HG02840 (cell line): ENCODE measurements around the gene BHLHA15.

Source experiments
- ATAC-seq: cut with Tn5 transposase; IDR thresholded peaks from one replicate; pipeline ENCODE4 v1.9.1; 2021; ENCODE audit warnings: mild to moderate bottlenecking, moderate library complexity, moderate number of reproducible peaks; ENCODE audit not compliant: unreplicated experiment, low FRiP score

Gene BHLHA15

GRCh38 chr7:98211221-98211675 lies at the start of gene BHLHA15:
Gene BHLHA15, plus strand, starts transcription at chr7:98211439. Its CDS starts 871 bp downstream, at chr7:98212310.
- no peak for ATAC-seq

GRCh38 chr7:98162758-98163157 lies 48.5 kb upstream of the BHLHA15 start:
- ATAC-seq = no peak

- no peak for ATAC-seq
Measured at GRCh38 chr7:98163269-98163668, 48.0 kb upstream of the BHLHA15 start.

GRCh38 chr7:98163704-98164494 lies 47.3 kb upstream of the BHLHA15 start:
- no peak for ATAC-seq

GRCh38 chr7:98165827-98166667 lies 45.2 kb upstream of the BHLHA15 start:
- no peak for ATAC-seq

- ATAC-seq = no peak
Measured at GRCh38 chr7:98166668-98166970, 44.6 kb upstream of the BHLHA15 start.

- no peak for ATAC-seq
Measured at GRCh38 chr7:98167653-98168052, 43.6 kb upstream of the BHLHA15 start.

- no peak for ATAC-seq
Measured at GRCh38 chr7:98168181-98168903, 42.9 kb upstream of the BHLHA15 start.

GRCh38 chr7:98168904-98169621 lies 42.2 kb upstream of the BHLHA15 start:
- no peak for ATAC-seq

GRCh38 chr7:98170966-98171365 lies 40.3 kb upstream of the BHLHA15 start:
- ATAC-seq = no peak

GRCh38 chr7:98171449-98171848 lies 39.8 kb upstream of the BHLHA15 start:
- ATAC-seq = no peak

- no peak for ATAC-seq
Measured at GRCh38 chr7:98174334-98175259, 36.6 kb upstream of the BHLHA15 start.

GRCh38 chr7:98175260-98175940 lies 35.8 kb upstream of the BHLHA15 start:
- ATAC-seq = no peak

GRCh38 chr7:98177553-98177952 lies 33.7 kb upstream of the BHLHA15 start:
- no peak for ATAC-seq

- ATAC-seq = no peak
Measured at GRCh38 chr7:98178321-98178720, 32.9 kb upstream of the BHLHA15 start.

- ATAC-seq = no peak
Measured at GRCh38 chr7:98178762-98179490, 32.3 kb upstream of the BHLHA15 start.

- no peak for ATAC-seq
Measured at GRCh38 chr7:98180751-98181150, 30.5 kb upstream of the BHLHA15 start.

GRCh38 chr7:98185101-98185500 lies 26.1 kb upstream of the BHLHA15 start:
- ATAC-seq = no peak
